H9 (cell line): ENCODE measurements around the gene RAB15. TPM values are rescaled to one million over a fixed set of nuclear protein-coding genes. Genes with fewer than 3 reads are reported as not detected.

Experiments
- DNase-seq: peaks from one replicate; pipeline ENCODE4 v3.0.0-alpha.2; 2017
- H2AFZ ChIP-seq: one replicate; pipeline ENCODE4 v1.6.1; 2013; ENCODE audit warnings: mild to moderate bottlenecking, low read length, control low read depth, moderate library complexity
- H2AK5ac ChIP-seq: 2 replicates; pipeline ENCODE4 v1.6.1; 2013; ENCODE audit warnings: low read length, control low read depth, mixed read lengths; ENCODE audit not compliant: insufficient read length
- H2BK120ac ChIP-seq: one replicate; pipeline ENCODE4 v1.6.1; 2013; ENCODE audit warnings: low read depth, mild to moderate bottlenecking, low read length, control low read depth, inconsistent platforms; ENCODE audit not compliant: poor library complexity, severe bottlenecking
- H2BK12ac ChIP-seq: 2 replicates; pipeline ENCODE4 v1.6.1; 2013; ENCODE audit warnings: low read length, control low read depth, mixed read lengths, low read depth; ENCODE audit not compliant: insufficient read length
- H2BK15ac ChIP-seq: 2 replicates; pipeline ENCODE4 v1.6.1; 2013; ENCODE audit warnings: low read depth, low read length, control low read depth
- H2BK20ac ChIP-seq: one replicate; pipeline ENCODE4 v1.6.1; 2013; ENCODE audit warnings: low read depth, mild to moderate bottlenecking, low read length, control low read depth, inconsistent platforms; ENCODE audit not compliant: poor library complexity, severe bottlenecking
- H2BK5ac ChIP-seq: 2 replicates; pipeline ENCODE4 v1.6.1; 2013; ENCODE audit warnings: low read length, control low read depth, mixed read lengths; ENCODE audit not compliant: insufficient read length
- H3K14ac ChIP-seq: 2 replicates; pipeline ENCODE4 v1.6.1; 2013; ENCODE audit warnings: low read length, control low read depth; ENCODE audit not compliant: insufficient read depth
- H3K18ac ChIP-seq: 2 replicates; pipeline ENCODE4 v1.6.1; 2013; ENCODE audit warnings: low read depth, mild to moderate bottlenecking, mixed read lengths, low read length, control low read depth; ENCODE audit not compliant: insufficient read length
- H3K23ac ChIP-seq: 2 replicates; pipeline ENCODE4 v1.6.1; 2013; ENCODE audit warnings: low read length, control low read depth, mixed read lengths, low read depth; ENCODE audit not compliant: insufficient read length
- H3K23me2 ChIP-seq: 2 replicates; pipeline ENCODE4 v1.6.1; 2013; ENCODE audit warnings: low read depth, mild to moderate bottlenecking, mixed read lengths, low read length, control low read depth; ENCODE audit not compliant: insufficient read length, poor library complexity, severe bottlenecking
- H3K27ac ChIP-seq: 2 replicates; pipeline ENCODE4 v1.5.1; 2013; ENCODE audit warnings: low read length, control low read depth, mixed read lengths, low read depth; ENCODE audit not compliant: insufficient read length
- H3K27me3 ChIP-seq: 2 replicates; pipeline ENCODE4 v1.6.1; 2013; ENCODE audit warnings: low read length, control low read depth, inconsistent platforms; ENCODE audit not compliant: insufficient read depth
- H3K4ac ChIP-seq: 2 replicates; pipeline ENCODE4 v1.6.1; 2013; ENCODE audit warnings: low read depth, mild to moderate bottlenecking, control low read depth, inconsistent platforms, low read length, moderate library complexity
- H3K4me1 ChIP-seq: 2 replicates; pipeline ENCODE4 v1.6.1; 2013; ENCODE audit warnings: low read length, control low read depth, inconsistent platforms; ENCODE audit not compliant: insufficient read depth
- H3K4me2 ChIP-seq: 2 replicates; pipeline ENCODE4 v1.6.1; 2013; ENCODE audit warnings: low read length, control low read depth, mixed read lengths; ENCODE audit not compliant: insufficient read length, insufficient read depth
- H3K56ac ChIP-seq: 2 replicates; pipeline ENCODE4 v1.6.1; 2013; ENCODE audit warnings: low read depth, mild to moderate bottlenecking, mixed read lengths, low read length, control low read depth; ENCODE audit not compliant: insufficient read length
- H3K79me1 ChIP-seq: 2 replicates; pipeline ENCODE4 v1.6.1; 2013; ENCODE audit warnings: low read depth, mild to moderate bottlenecking, moderate library complexity, low read length, control low read depth, inconsistent platforms; ENCODE audit not compliant: insufficient read depth, poor library complexity, severe bottlenecking
- H3K79me2 ChIP-seq: 2 replicates; pipeline ENCODE4 v1.6.1; 2013; ENCODE audit warnings: low read length, control low read depth, inconsistent platforms; ENCODE audit not compliant: insufficient read depth
- H3K9ac ChIP-seq: 2 replicates; pipeline ENCODE4 v1.6.1; 2013; ENCODE audit warnings: low read length, control low read depth, mixed read lengths; ENCODE audit not compliant: insufficient read length; ENCODE audit errors: extremely low read depth
- H3K9me3 ChIP-seq: one replicate; pipeline ENCODE4 v1.6.1; 2013; ENCODE audit warnings: low read depth, low read length, inconsistent platforms; ENCODE audit not compliant: control insufficient read depth
- H3T11ph ChIP-seq: one replicate; pipeline ENCODE4 v1.6.1; 2013; ENCODE audit warnings: mild to moderate bottlenecking, low read length, control low read depth, inconsistent platforms
- H4K20me1 ChIP-seq: one replicate; pipeline ENCODE4 v1.6.1; 2013; ENCODE audit not compliant: control insufficient read depth, insufficient read length, insufficient read depth
- H4K5ac ChIP-seq: 2 replicates; pipeline ENCODE4 v1.6.1; 2013; ENCODE audit warnings: low read depth, mild to moderate bottlenecking, mixed read lengths, low read length, control low read depth; ENCODE audit not compliant: insufficient read length
- H4K8ac ChIP-seq: replicated peaks from 2 replicates; pipeline ENCODE4 v1.6.1; 2013; ENCODE audit warnings: low read length, control low read depth, mixed read lengths, low read depth; ENCODE audit not compliant: insufficient read length
- H4K91ac ChIP-seq: 2 replicates; pipeline ENCODE4 v1.6.1; 2013; ENCODE audit warnings: low read depth, mild to moderate bottlenecking, moderate library complexity, mixed read lengths, low read length, control low read depth; ENCODE audit not compliant: insufficient read length
- H3K27ac Mint-ChIP-seq, 3 experiments: 2 replicates in 2 of 3; 3 replicates in 1 of 3; pipeline ENCODE4 v1.8.0; 2020 to 2021; ENCODE audit warnings: mixed read lengths in 3 of 3, mild to moderate bottlenecking in 1 of 3, moderate library complexity in 1 of 3
- H3K27me3 Mint-ChIP-seq: 2 replicates; pipeline ENCODE4 v1.8.0; 2021; ENCODE audit warnings: low read depth, mild to moderate bottlenecking, moderate library complexity, mixed read lengths
- H3K36me3 Mint-ChIP-seq, 3 experiments: 2 replicates in 2 of 3; 3 replicates in 1 of 3; pipeline ENCODE4 v1.8.0; 2020 to 2021; ENCODE audit warnings: low read depth in 3 of 3, mixed read lengths in 3 of 3; ENCODE audit not compliant: insufficient read depth in 1 of 3
- H3K4me1 Mint-ChIP-seq, 2 experiments: 2 replicates each; pipeline ENCODE4 v1.8.0; 2020; ENCODE audit warnings: mixed read lengths in 2 of 2
- H3K4me3 Mint-ChIP-seq, 2 experiments: 2 replicates in 1 of 2; 3 replicates in 1 of 2; pipeline ENCODE4 v1.8.0; 2020 to 2021; ENCODE audit warnings: mild to moderate bottlenecking in 2 of 2, mixed read lengths in 2 of 2, moderate library complexity in 1 of 2
- H3K9me3 Mint-ChIP-seq, 2 experiments: 2 replicates in 1 of 2; 3 replicates in 1 of 2; pipeline ENCODE4 v1.8.0; 2020; ENCODE audit warnings: mild to moderate bottlenecking in 2 of 2, mixed read lengths in 2 of 2, moderate library complexity in 1 of 2
- CTCF ChIP-seq: fragments of 200-600 bp; sonication (generic); conservative IDR thresholded peaks from 3 replicates; pipeline ENCODE4 v1.8.0; 2021; ENCODE audit warnings: antibody characterized with exemption, mild to moderate bottlenecking
- WGBS: extraction: QIAGEN DNeasy Blood & Tissue Kit; methylation state at CpG from one replicate; pipeline ENCODE4 v1.1.7; 2013; ENCODE audit warnings: missing lambda C conversion rate, low lambda C conversion rate, mixed read lengths; ENCODE audit not compliant: insufficient read length; ENCODE audit errors: extremely low coverage; 5-methylcytosine and 5-hydroxymethylcytosine counted together
- total RNA-seq: library from RNA; stranded (reverse); gene quantifications from 2 replicates; pipeline ENCODE4 v1.2.1, GENCODE V29; 2021

Gene RAB15
- total RNA-seq, 1 experiment from 2014 or later: 54.3 TPM

GRCh38 chr14:64968167-64968566, 4.0 kb downstream of the RAB15 start:
- Histone ChIP-seq H3K4ac (no peak overlapping the region), H3K4me2 (no peak overlapping the region)
- no CpG with 5 or more reads among the region's 7 CpGs for WGBS

More at GRCh38 chr14:64968167-64968566, 4.0 kb downstream of the RAB15 start:
- Histone ChIP-seq H3K79me2 (no peaks in the 10 kb centered on the region; the same call in 1 of the 2 replicates), H3K79me1 (no peaks in the 10 kb centered on the region), H2BK20ac (no peak overlapping the region), H3K27ac (no peak overlapping the region), H3K9ac (no peak overlapping the region), H4K20me1 (no peaks in the 10 kb centered on the region), H3K18ac (no peak overlapping the region), H2BK120ac (no peak overlapping the region), H3T11ph (no peak overlapping the region), H3K27me3 (no peaks in the 10 kb centered on the region), H3K56ac (no peak overlapping the region), H4K8ac (no peak overlapping the region), H4K91ac (no peak overlapping the region), H2AFZ (no peak overlapping the region), H4K5ac (no peak overlapping the region), H3K23ac (no peak overlapping the region), H2BK15ac (no peak overlapping the region), H3K23me2 (no peaks in the 10 kb centered on the region), H3K4me1 (peaks cover 24% of the 10 kb centered on the region; the same call in 1 of the 2 replicates), H3K14ac (no peak overlapping the region), H2BK5ac (no peak overlapping the region), H3K9me3 (no peaks in the 10 kb centered on the region), H2BK12ac (no peak overlapping the region), H2AK5ac (no peak overlapping the region)
- Mint-ChIP-seq H3K4me3 (no peak overlapping the region), H3K36me3 (peaks cover 19 to 24% (median 22%) of the 10 kb centered on the region in 3 experiments; a peak in 6 of 7 replicates), H3K9me3 (no peaks in the 10 kb centered on the region), H3K27ac (0 out of 7 replicates have a peak overlapping the region, but pooled peaks of 1 of the 3 experiments have one; percentile 58), H3K4me1 (peaks cover 49 to 51% of the 10 kb centered on the region in 2 experiments), H3K27me3 (peaks cover 22% of the 10 kb centered on the region)
- DNase-seq: no peak
- no peak for TF ChIP-seq CTCF
